ENCODE data around the gene MRI1. TPM values are rescaled to one million over a fixed set of nuclear protein-coding genes. Genes with fewer than 3 reads are reported as not detected.

Gene MRI1
- total RNA-seq, 1 donor from 2014 or later = 20.2 TPM

DNA sequence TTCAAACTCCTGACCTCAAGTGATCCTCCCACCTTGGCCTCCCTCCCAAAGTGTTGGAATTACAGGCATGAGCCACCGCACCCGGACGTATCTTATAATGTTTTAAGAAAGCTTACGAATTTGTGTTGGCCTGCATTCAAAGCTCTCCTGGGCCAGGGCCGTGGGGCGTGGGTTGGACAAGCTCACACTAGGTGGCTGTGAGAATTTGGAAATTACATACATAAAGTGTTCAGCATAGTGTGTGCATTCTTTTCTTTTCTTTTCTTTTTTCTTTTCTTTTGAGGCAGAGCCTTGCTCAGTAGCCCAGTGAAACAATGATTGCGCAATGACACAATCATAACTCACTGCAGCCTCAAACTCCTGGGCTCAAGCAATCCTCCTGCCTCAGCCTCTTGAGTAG, 33.5 kb downstream of the MRI1 start:
- TF ChIP-seq, protein P1, sequence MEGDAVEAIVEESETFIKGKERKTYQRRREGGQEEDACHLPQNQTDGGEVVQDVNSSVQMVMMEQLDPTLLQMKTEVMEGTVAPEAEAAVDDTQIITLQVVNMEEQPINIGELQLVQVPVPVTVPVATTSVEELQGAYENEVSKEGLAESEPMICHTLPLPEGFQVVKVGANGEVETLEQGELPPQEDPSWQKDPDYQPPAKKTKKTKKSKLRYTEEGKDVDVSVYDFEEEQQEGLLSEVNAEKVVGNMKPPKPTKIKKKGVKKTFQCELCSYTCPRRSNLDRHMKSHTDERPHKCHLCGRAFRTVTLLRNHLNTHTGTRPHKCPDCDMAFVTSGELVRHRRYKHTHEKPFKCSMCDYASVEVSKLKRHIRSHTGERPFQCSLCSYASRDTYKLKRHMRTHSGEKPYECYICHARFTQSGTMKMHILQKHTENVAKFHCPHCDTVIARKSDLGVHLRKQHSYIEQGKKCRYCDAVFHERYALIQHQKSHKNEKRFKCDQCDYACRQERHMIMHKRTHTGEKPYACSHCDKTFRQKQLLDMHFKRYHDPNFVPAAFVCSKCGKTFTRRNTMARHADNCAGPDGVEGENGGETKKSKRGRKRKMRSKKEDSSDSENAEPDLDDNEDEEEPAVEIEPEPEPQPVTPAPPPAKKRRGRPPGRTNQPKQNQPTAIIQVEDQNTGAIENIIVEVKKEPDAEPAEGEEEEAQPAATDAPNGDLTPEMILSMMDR (IDR thresholded peaks at IDR 0.05) = no peak
- H3K27ac Mint-ChIP-seq (ENCODE audit: unreplicated experiment) = peak overlapping the region; percentile 83
- peaks cover 7% of the 10 kb centered on the region for H3K36me3 Mint-ChIP-seq (ENCODE audit: low read depth)
- no peaks in the 10 kb centered on the region for H3K9me3 Mint-ChIP-seq (ENCODE audit: low read depth)
- H3K4me3 Mint-ChIP-seq (ENCODE audit: unreplicated experiment) = peak overlapping the region; percentile 19
- peaks cover 43% of the 10 kb centered on the region for H3K4me1 Mint-ChIP-seq (ENCODE audit: low read depth)
- H3K27me3 Mint-ChIP-seq (ENCODE audit: low read depth) = no peaks in the 10 kb centered on the region
- no peak for DNase-seq (ENCODE audit: low spot score)

GRCh38 chr19:13799669-13800068, 35.3 kb downstream of the MRI1 start:
- Mint-ChIP-seq H3K27me3 (ENCODE audit: low read depth) (no peaks in the 10 kb centered on the region), H3K27ac (ENCODE audit: unreplicated experiment) (no peak overlapping the region), H3K36me3 (ENCODE audit: low read depth) (peaks cover 7% of the 10 kb centered on the region), H3K4me3 (ENCODE audit: unreplicated experiment) (no peak overlapping the region), H3K4me1 (ENCODE audit: low read depth) (peaks cover 31% of the 10 kb centered on the region), H3K9me3 (ENCODE audit: low read depth) (no peaks in the 10 kb centered on the region)
- DNase-seq (ENCODE audit: low spot score) = no peak
- TF ChIP-seq, protein P1 (IDR thresholded peaks at IDR 0.05) = no peak

GRCh38 chr19:13803038-13803437, 38.7 kb downstream of the MRI1 start:
- TF ChIP-seq, protein P1 (IDR thresholded peaks at IDR 0.05) = no peak
- H3K27ac Mint-ChIP-seq (ENCODE audit: unreplicated experiment) = no peak overlapping the region

GRCh38 chr19:13804830-13805683, 40.7 kb downstream of the MRI1 start:
- no peak for DNase-seq (ENCODE audit: low spot score)
- Mint-ChIP-seq H3K27me3 (ENCODE audit: low read depth) (no peaks in the 10 kb centered on the region), H3K36me3 (ENCODE audit: low read depth) (peaks cover 14% of the 10 kb centered on the region), H3K4me3 (ENCODE audit: unreplicated experiment) (no peak overlapping the region), H3K4me1 (ENCODE audit: low read depth) (no peaks in the 10 kb centered on the region), H3K27ac (ENCODE audit: unreplicated experiment) (no peak overlapping the region), H3K9me3 (ENCODE audit: low read depth) (no peaks in the 10 kb centered on the region)
- TF ChIP-seq, protein P1 (IDR thresholded peaks at IDR 0.05) = peak; percentile 59

More at GRCh38 chr19:13803038-13803437, 38.7 kb downstream of the MRI1 start:
- H3K27me3 Mint-ChIP-seq (ENCODE audit: low read depth) = no peaks in the 10 kb centered on the region
- H3K4me1 Mint-ChIP-seq (ENCODE audit: low read depth) = peaks cover 5% of the 10 kb centered on the region
- peaks cover 10% of the 10 kb centered on the region for H3K36me3 Mint-ChIP-seq (ENCODE audit: low read depth)
- H3K4me3 Mint-ChIP-seq (ENCODE audit: unreplicated experiment) = no peak overlapping the region
- no peaks in the 10 kb centered on the region for H3K9me3 Mint-ChIP-seq (ENCODE audit: low read depth)
- DNase-seq (ENCODE audit: low spot score) = no peak

DNA sequence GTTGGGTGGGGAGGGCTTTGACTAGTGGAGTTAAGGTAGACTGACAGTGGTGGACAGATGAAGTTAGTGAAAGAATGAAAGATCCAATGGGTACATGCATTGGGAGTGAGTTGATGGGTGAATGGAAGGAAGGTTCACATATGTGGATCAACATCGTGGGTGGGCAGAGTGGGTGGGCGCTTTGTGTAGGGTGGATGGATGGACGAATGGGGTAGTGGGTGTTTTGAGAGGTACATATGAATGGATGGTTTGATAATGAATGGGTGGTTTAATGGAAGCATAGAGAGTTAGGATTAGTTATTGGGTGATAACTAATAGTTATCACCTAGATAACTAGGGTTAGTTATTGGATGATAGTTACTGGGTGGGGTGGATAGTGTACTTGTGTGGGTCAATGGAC, 42.4 kb downstream of the MRI1 start:
- TF ChIP-seq, protein P1 (IDR thresholded peaks at IDR 0.05) = no peak
- DNase-seq (ENCODE audit: low spot score) = no peak
- H3K9me3 Mint-ChIP-seq (ENCODE audit: low read depth) = no peaks in the 10 kb centered on the region
- no peak overlapping the region for H3K27ac Mint-ChIP-seq (ENCODE audit: unreplicated experiment)
- peaks cover 7% of the 10 kb centered on the region for H3K36me3 Mint-ChIP-seq (ENCODE audit: low read depth)
- H3K4me1 Mint-ChIP-seq (ENCODE audit: low read depth) = no peaks in the 10 kb centered on the region
- no peak overlapping the region for H3K4me3 Mint-ChIP-seq (ENCODE audit: unreplicated experiment)
- H3K27me3 Mint-ChIP-seq (ENCODE audit: low read depth) = no peaks in the 10 kb centered on the region
